SK-N-SH (cell line): ENCODE results near the gene ROPN1. TPM values are rescaled to one million over a fixed set of nuclear protein-coding genes. Genes with fewer than 3 reads are reported as not detected.

Experiments
- CTCF ChIA-PET: fragments of 300-600, 350-600 bp; formaldehyde crosslinking; extraction: SDS; loops from one replicate; lab custom pipeline; 2021; lab: Yijun Ruan, JAX
- POLR2A ChIA-PET: fragments of 350-600 bp; sonication (Branson Sonifier 250); formaldehyde crosslinking; extraction: SDS; loops from one replicate; lab custom pipeline; 2020; ENCODE audit warnings: antibody characterized with exemption, inconsistent platforms; lab: Yijun Ruan, JAX
- DNase-seq: peaks from one replicate; pipeline ENCODE4 v3.0.0; 2012
- H2AFZ ChIP-seq: fragments of 200-600 bp; sonication (generic); 2 replicates; pipeline ENCODE4 v1.8.1; 2016; ENCODE audit warnings: antibody characterized with exemption, mild to moderate bottlenecking, low read depth
- H3F3A ChIP-seq: fragments of 200-600 bp; sonication (generic); replicated peaks from 2 replicates; pipeline ENCODE3; 2016; ENCODE audit warnings: antibody characterized with exemption, mild to moderate bottlenecking; ENCODE audit not compliant: insufficient read depth
- H3K27ac ChIP-seq, 2 experiments: fragments of 200-500 bp in 1 of 2; fragments of 200-600 bp in 1 of 2; sonication (Bioruptor generic) in 1 of 2; sonication (generic), shearing (Covaris generic) in 1 of 2; 2 replicates each; pipeline versions ENCODE4 v1.5.1 to v1.6.1; 2014 to 2016; ENCODE audit warnings: low read depth in 2 of 2, inconsistent platforms in 1 of 2, low read length in 1 of 2, mild to moderate bottlenecking in 1 of 2, mixed read lengths in 1 of 2
- H3K27me3 ChIP-seq: fragments of 200-600 bp; sonication (generic), shearing (Covaris generic); 2 replicates; pipeline ENCODE4 v1.6.1; 2016; ENCODE audit warnings: mixed run types; ENCODE audit not compliant: insufficient read depth
- H3K36me3 ChIP-seq, 2 experiments: fragments of 200-500 bp in 1 of 2; fragments of 200-600 bp in 1 of 2; sonication (Bioruptor generic) in 1 of 2; sonication (generic) in 1 of 2; replicated peaks in 1 of 2; 2 replicates each; pipeline versions ENCODE3 to v1.5.1; 2014 to 2016; ENCODE audit warnings: low read length in 1 of 2, mild to moderate bottlenecking in 1 of 2; ENCODE audit not compliant: insufficient read depth in 2 of 2, control insufficient read depth in 1 of 2
- H3K4me1 ChIP-seq, 2 experiments: fragments of 200-500 bp in 1 of 2; fragments of 200-600 bp in 1 of 2; sonication (Bioruptor generic) in 1 of 2; sonication (generic), shearing (Covaris generic) in 1 of 2; 2 replicates each; pipeline versions ENCODE4 v1.5.1 to v1.6.1; 2014 to 2016; ENCODE audit warnings: low read depth in 1 of 2, low read length in 1 of 2, mixed run types in 1 of 2; ENCODE audit not compliant: insufficient read depth in 2 of 2, control insufficient read depth in 1 of 2
- H3K4me2 ChIP-seq: fragments of 200-600 bp; sonication (generic), shearing (Covaris generic); 2 replicates; pipeline ENCODE4 v1.6.1; 2017; ENCODE audit warnings: mixed run types
- H3K4me3 ChIP-seq, 2 experiments: fragments of 200-500 bp in 1 of 2; fragments of 200-600 bp in 1 of 2; sonication (Bioruptor generic) in 1 of 2; sonication (generic), shearing (Covaris generic) in 1 of 2; 2 replicates each; pipeline versions ENCODE4 v1.5.1 to v1.8.1; 2014 to 2016; ENCODE audit warnings: low read depth in 2 of 2, inconsistent platforms in 1 of 2, low read length in 1 of 2, mild to moderate bottlenecking in 1 of 2, mixed read lengths in 1 of 2, moderate library complexity in 1 of 2
- H3K79me2 ChIP-seq: fragments of 200-600 bp; sonication (generic); 2 replicates; pipeline ENCODE4 v1.8.1; 2017; ENCODE audit warnings: mild to moderate bottlenecking; ENCODE audit not compliant: insufficient read depth
- H3K9ac ChIP-seq: fragments of 200-600 bp; sonication (generic); 2 replicates; pipeline ENCODE4 v1.6.1; 2017; ENCODE audit warnings: mixed run types
- H3K9me2 ChIP-seq: fragments of 200-600 bp; sonication (generic); 2 replicates; pipeline ENCODE4 v1.6.1; 2017; ENCODE audit warnings: mixed run types
- H3K9me3 ChIP-seq: fragments of 200-600 bp; sonication (generic); 2 replicates; pipeline ENCODE4 v1.6.1; 2017; ENCODE audit warnings: mixed run types, mild to moderate bottlenecking, moderate library complexity
- H4K20me1 ChIP-seq: fragments of 200-600 bp; sonication (generic); 2 replicates; pipeline ENCODE4 v1.6.1; 2017; ENCODE audit warnings: mild to moderate bottlenecking, mixed run types; ENCODE audit not compliant: insufficient read depth
- EP300 ChIP-seq, 2 experiments: IDR thresholded peaks; 2 replicates each; pipeline versions ENCODE4 v1.4.0 to v1.6.1; 2012; ENCODE audit warnings: borderline replicate concordance in 1 of 2, low read depth in 1 of 2, low read length in 1 of 2
- EZH2phosphoT487 ChIP-seq: fragments of 200-600 bp; sonication (generic); IDR thresholded peaks from 2 replicates; pipeline ENCODE4 v1.6.1; 2017; ENCODE audit warnings: low read depth, mixed run types, mild to moderate bottlenecking, antibody characterized with exemption, moderate library complexity, borderline replicate concordance
- FOSL2 ChIP-seq: IDR thresholded peaks from 2 replicates; pipeline ENCODE4 v1.4.0; 2012; ENCODE audit warnings: low read depth, mild to moderate bottlenecking, moderate library complexity, borderline replicate concordance
- FOXJ3 ChIP-seq: sonication (generic); formaldehyde crosslinking; IDR thresholded peaks from 2 replicates; pipeline ENCODE4 v1.5.1; 2020; ENCODE audit warnings: mild to moderate bottlenecking, missing genetic modification reagents
- GATA2 ChIP-seq: sonication (generic); formaldehyde crosslinking; IDR thresholded peaks from 2 replicates; pipeline ENCODE4 v1.5.0; 2020; ENCODE audit warnings: mild to moderate bottlenecking, missing genetic modification reagents
- IRF3 ChIP-seq: fragments of 150-350 bp; IDR thresholded peaks from 2 replicates; pipeline ENCODE4 v1.6.1; 2016; ENCODE audit warnings: mild to moderate bottlenecking, low read depth, low read length
- MEF2A ChIP-seq: IDR thresholded peaks from 2 replicates; pipeline ENCODE4 v1.4.0; 2012; ENCODE audit warnings: low read depth, borderline replicate concordance
- MXI1 ChIP-seq: IDR thresholded peaks from 2 replicates; pipeline ENCODE4 v1.6.1; 2012; ENCODE audit warnings: mild to moderate bottlenecking, low read depth, low read length, improper control_type of control experiment
- NFIC ChIP-seq: IDR thresholded peaks from 2 replicates; pipeline ENCODE4 v1.4.0; 2012; ENCODE audit warnings: borderline replicate concordance
- RAD21 ChIP-seq: IDR thresholded peaks from 2 replicates; pipeline ENCODE4 v1.6.1; 2012; ENCODE audit warnings: mild to moderate bottlenecking, low read length
- SIN3A ChIP-seq: IDR thresholded peaks from 2 replicates; pipeline ENCODE4 v1.6.1; 2012; ENCODE audit warnings: low read depth, mild to moderate bottlenecking, low read length, moderate library complexity, borderline replicate concordance
- TAF1 ChIP-seq: IDR thresholded peaks from 2 replicates; pipeline ENCODE4 v1.6.1; 2012; ENCODE audit warnings: low read depth, mild to moderate bottlenecking, low read length, moderate library complexity, borderline replicate concordance
- USF2 ChIP-seq: fragments of 150-350 bp; IDR thresholded peaks from 2 replicates; pipeline ENCODE4 v1.6.1; 2017; ENCODE audit warnings: antibody characterized with exemption, low read length, low read depth, borderline replicate concordance
- ZBTB33 ChIP-seq: IDR thresholded peaks from 2 replicates; pipeline ENCODE4 v1.4.0; 2012; ENCODE audit warnings: low read depth, borderline replicate concordance
- WGBS: methylation state at CpG from one replicate; pipeline ENCODE4 v1.1.6; 2017; ENCODE audit warnings: low lambda C conversion rate; 5-methylcytosine and 5-hydroxymethylcytosine counted together
- polyA plus RNA-seq, 3 experiments: library from polyadenylated mRNA; depleted of rRNA; stranded (reverse); fragments of >200 nt; gene quantifications; 2 replicates each; pipeline ENCODE4 v1.2.3, GENCODE V29; 2012
- TF ChIP-seq, protein P1 (sequence below): fragments of 200-600 bp; sonication (generic); IDR thresholded peaks from 2 replicates; pipeline ENCODE4 v1.6.1; 2017; ENCODE audit warnings: antibody characterized with exemption, mild to moderate bottlenecking, moderate library complexity
- TF ChIP-seq, protein P2 (sequence below): IDR thresholded peaks from 2 replicates; pipeline ENCODE4 v1.4.0; 2012; ENCODE audit warnings: low read depth
- TF ChIP-seq, protein P3 (sequence below): IDR thresholded peaks from 2 replicates; pipeline ENCODE4; 2012

ROPN1 gene
- polyA plus RNA-seq, 1 of the 3 experiments (the other 2 are of a cell fraction): 0.05 TPM

- CTCF ChIA-PET: interaction anchor here (0.6 to 6.1 kb wide), 35 partner anchors 9 to 435 kb away, joined by 3 to 60 read pairs (median 3); no protein-coding TSS in a partner anchor
- peak overlapping the region; percentile 96 to 97 for H3K4me3 ChIP-seq
- peaks cover 5% of the 10 kb centered on the region; the same call in 1 of the 2 replicates for H4K20me1 ChIP-seq
- peaks cover 31% of the 10 kb centered on the region; the same call in 1 of the 2 replicates for H3K79me2 ChIP-seq
- no peak for TF ChIP-seq MEF2A
- no peak for TF ChIP-seq IRF3
- peak; percentile 28; the same call in 1 of the 2 replicates for TF ChIP-seq NFIC
- TF ChIP-seq, protein P1, sequence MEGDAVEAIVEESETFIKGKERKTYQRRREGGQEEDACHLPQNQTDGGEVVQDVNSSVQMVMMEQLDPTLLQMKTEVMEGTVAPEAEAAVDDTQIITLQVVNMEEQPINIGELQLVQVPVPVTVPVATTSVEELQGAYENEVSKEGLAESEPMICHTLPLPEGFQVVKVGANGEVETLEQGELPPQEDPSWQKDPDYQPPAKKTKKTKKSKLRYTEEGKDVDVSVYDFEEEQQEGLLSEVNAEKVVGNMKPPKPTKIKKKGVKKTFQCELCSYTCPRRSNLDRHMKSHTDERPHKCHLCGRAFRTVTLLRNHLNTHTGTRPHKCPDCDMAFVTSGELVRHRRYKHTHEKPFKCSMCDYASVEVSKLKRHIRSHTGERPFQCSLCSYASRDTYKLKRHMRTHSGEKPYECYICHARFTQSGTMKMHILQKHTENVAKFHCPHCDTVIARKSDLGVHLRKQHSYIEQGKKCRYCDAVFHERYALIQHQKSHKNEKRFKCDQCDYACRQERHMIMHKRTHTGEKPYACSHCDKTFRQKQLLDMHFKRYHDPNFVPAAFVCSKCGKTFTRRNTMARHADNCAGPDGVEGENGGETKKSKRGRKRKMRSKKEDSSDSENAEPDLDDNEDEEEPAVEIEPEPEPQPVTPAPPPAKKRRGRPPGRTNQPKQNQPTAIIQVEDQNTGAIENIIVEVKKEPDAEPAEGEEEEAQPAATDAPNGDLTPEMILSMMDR: peak; percentile 56
- peak in 1 of 2 experiments; percentile 83; a peak in 1 of 4 replicates for TF ChIP-seq EP300 (IDR thresholded peaks at IDR 0.05; ENCODE audit: borderline replicate concordance in 1 of 2, low read depth in 1 of 2, low read length in 1 of 2)
- TF ChIP-seq RAD21: peak; percentile 49
- TF ChIP-seq, protein P2, sequence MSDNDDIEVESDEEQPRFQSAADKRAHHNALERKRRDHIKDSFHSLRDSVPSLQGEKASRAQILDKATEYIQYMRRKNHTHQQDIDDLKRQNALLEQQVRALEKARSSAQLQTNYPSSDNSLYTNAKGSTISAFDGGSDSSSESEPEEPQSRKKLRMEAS: no peak; the same call in 1 of the 2 replicates
- TF ChIP-seq TAF1: 0 out of 2 replicates have a peak, but pooled peaks have one; percentile 26
- TF ChIP-seq SIN3A: peak; percentile 48; the same call in 1 of the 2 replicates
- H3K27me3 ChIP-seq: no peaks in the 10 kb centered on the region
- peak; percentile 97 for DNase-seq
- peak overlapping the region; percentile 65 to 92 for H3K27ac ChIP-seq
- WGBS: under 1% methylated on average over 32 of the region's 48 CpGs
- H3K9me3 ChIP-seq: no peaks in the 10 kb centered on the region
- no peaks in the 10 kb centered on the region for H3K9me2 ChIP-seq
- H2AFZ ChIP-seq: peak overlapping the region; percentile 98
- no peaks in the 10 kb centered on the region for H3K36me3 ChIP-seq
- H3K4me2 ChIP-seq: peak overlapping the region; percentile 91
- H3F3A ChIP-seq: no peaks in the 10 kb centered on the region
- H3K4me1 ChIP-seq: peaks cover 0 to 22% of the 10 kb centered on the region in 2 experiments; a peak in 3 of 4 replicates
- H3K9ac ChIP-seq: peak overlapping the region; percentile 90
- POLR2A ChIA-PET: interaction anchor here (0.7 to 3.0 kb wide), 23 partner anchors 9 to 285 kb away, joined by 3 to 14 read pairs (median 4); partner anchors contain the start of gene CCDC14
These were observed 41.0 kb upstream of the ROPN1 start for GRCh38 chr3:124032881-124033359.

- H3K9me2 ChIP-seq: no peaks in the 10 kb centered on the region
- peak overlapping the region; percentile 91 for H3K4me2 ChIP-seq
- peak overlapping the region; percentile 65 to 88 for H3K27ac ChIP-seq
- H3F3A ChIP-seq: no peaks in the 10 kb centered on the region
- peak; percentile 73 for DNase-seq
- peak overlapping the region; percentile 90 for H3K9ac ChIP-seq
- ChIA-PET POLR2A (interaction anchor here (0.7 to 3.0 kb wide), 19 partner anchors 10 to 285 kb away, joined by 3 to 14 read pairs (median 4); partner anchors contain the start of gene CCDC14), CTCF (interaction anchor here (0.6 to 6.1 kb wide), 29 partner anchors 9 to 436 kb away, joined by 3 to 60 read pairs (median 4); no protein-coding TSS in a partner anchor)
- H3K9me3 ChIP-seq: no peaks in the 10 kb centered on the region
- H3K79me2 ChIP-seq: peaks cover 28% of the 10 kb centered on the region; the same call in 1 of the 2 replicates
- WGBS: 6% methylated on average over 20 of the region's 29 CpGs
- H3K27me3 ChIP-seq: no peaks in the 10 kb centered on the region
- peak overlapping the region; percentile 98 for H2AFZ ChIP-seq
- H3K4me1 ChIP-seq: peaks cover 0 to 22% of the 10 kb centered on the region in 2 experiments; a peak in 3 of 4 replicates
- no peaks in the 10 kb centered on the region for H3K36me3 ChIP-seq
- H4K20me1 ChIP-seq: peaks cover 5% of the 10 kb centered on the region; the same call in 1 of the 2 replicates
- peak overlapping the region; percentile 96 to 97 for H3K4me3 ChIP-seq
- TF ChIP-seq FOXJ3 (CRISPR knock-in tag) (no peak), FOSL2 (no peak), MXI1 (peak; percentile 44; the same call in 1 of the 2 replicates), RAD21 (no peak), EZH2phosphoT487 (no peak), USF2 (no peak), GATA2 (CRISPR knock-in tag) (no peak), ZBTB33 (no peak)
- TF ChIP-seq, protein P3, sequence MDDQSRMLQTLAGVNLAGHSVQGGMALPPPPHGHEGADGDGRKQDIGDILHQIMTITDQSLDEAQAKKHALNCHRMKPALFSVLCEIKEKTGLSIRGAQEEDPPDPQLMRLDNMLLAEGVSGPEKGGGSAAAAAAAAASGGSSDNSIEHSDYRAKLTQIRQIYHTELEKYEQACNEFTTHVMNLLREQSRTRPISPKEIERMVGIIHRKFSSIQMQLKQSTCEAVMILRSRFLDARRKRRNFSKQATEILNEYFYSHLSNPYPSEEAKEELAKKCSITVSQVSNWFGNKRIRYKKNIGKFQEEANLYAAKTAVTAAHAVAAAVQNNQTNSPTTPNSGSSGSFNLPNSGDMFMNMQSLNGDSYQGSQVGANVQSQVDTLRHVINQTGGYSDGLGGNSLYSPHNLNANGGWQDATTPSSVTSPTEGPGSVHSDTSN: 0 out of 2 replicates have a peak, but pooled peaks have one; percentile 2
These were observed 40.5 kb upstream of the ROPN1 start for GRCh38 chr3:124032311-124032880.
